ENCODE measurements around the gene CDYL2. TPM values are rescaled to one million over a fixed set of nuclear protein-coding genes. Genes with fewer than 3 reads are reported as not detected.

Gene CDYL2
- total and polyA plus RNA-seq, 2 donors = 2.9 to 12.2 TPM

DNA sequence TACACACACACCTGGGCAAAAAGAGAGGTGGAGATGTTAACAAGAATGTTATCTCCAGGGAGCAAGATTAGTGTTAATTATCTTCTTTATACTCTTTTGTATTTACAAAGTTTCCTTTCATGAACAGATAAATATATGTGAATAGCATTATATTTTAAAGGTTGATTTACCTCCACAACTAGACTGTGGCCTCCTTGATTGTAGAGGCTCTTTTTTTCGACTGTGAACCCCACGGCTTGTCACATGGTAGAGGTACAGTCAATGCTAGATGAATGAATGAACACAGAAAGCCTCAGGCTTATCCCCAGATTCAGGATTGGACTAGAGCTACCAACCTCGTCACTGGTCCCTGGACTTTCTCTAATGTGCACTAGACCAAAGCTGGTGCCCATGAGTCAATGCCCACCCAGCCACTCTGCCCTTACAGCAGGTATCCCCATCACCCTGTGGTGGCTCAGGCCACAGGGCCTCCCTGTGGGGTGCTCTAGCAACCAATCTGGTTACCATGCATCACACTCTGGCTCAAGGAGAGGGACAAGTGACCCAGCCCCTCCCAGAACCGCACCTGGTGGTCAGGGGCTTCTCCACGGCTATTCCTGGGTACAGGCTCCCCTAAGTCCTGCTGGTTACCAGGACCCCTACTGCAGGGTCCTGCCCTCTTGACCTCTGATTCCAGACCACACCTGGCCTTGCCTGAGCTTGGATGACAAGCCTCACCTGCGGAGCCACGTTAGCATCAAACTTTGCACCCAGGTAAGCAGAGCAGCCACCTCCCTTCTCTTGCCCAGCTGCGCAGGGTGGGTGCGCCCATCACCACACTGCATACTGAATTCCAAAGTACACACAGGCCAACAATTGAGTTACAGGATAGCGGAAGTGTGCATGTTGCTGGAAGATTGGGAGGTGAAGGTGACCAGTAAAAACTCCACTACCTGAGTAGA, 101.0 kb downstream of the CDYL2 start:
- no peak overlapping the region for H3K27ac ChIP-seq (ENCODE audit: low read depth)
- H3K4me1 ChIP-seq (ENCODE audit: insufficient read depth) = no peaks in the 10 kb centered on the region
- DNase-seq (ENCODE audit: extremely low spot score) = no peak
- no peak overlapping the region for H3K4me3 ChIP-seq (ENCODE audit: low read depth, low read length)
- H3K36me3 ChIP-seq (ENCODE audit: insufficient read depth) = no peaks in the 10 kb centered on the region
- 91% methylated on average over 10 of the region's 10 CpGs for WGBS

DNA sequence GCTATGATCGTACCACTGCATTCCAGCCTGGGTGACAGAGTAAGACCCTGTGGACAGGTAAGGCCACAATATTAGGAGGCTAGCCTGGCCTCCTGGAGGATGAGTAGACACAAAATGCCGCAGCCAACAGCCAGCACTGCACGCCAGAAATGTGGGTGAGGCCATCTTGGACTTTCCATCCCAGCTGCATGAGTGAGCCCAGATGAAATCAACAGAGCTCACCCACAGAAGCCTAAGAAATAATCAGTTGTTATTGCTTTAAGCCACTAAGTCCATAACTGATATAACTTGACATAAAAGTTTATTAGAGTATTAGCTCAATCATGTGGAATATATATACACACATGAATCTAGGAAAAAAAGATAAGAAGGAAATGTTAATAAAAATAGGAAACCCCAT, 101.7 kb downstream of the CDYL2 start:
- no peak for DNase-seq (ENCODE audit: extremely low spot score)
- no peaks in the 10 kb centered on the region for H3K4me1 ChIP-seq (ENCODE audit: insufficient read depth)
- 75% methylated on average over 3 of the region's 3 CpGs for WGBS
- H3K4me3 ChIP-seq (ENCODE audit: low read depth, low read length) = no peak overlapping the region
- no peak overlapping the region for H3K27ac ChIP-seq (ENCODE audit: low read depth)
- H3K36me3 ChIP-seq (ENCODE audit: insufficient read depth) = no peaks in the 10 kb centered on the region

DNA sequence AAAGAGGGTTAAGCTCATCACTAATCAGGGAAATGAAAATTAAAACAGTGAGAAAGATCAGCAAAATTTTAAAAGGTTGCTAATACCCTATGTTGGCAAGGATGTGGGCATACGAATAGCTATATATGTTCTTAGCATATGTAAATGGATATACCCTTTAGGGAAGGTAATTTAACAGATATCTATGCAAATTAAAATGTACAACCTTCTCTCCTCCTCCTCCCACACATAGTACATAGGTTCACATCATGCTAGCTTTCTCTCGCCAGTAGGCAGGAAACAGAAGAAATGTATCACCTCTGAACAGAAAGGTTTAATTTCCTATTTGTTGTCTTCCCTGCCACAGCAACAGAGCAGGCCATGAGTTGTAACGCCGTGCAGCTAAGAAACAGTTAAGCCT, 103.8 kb downstream of the CDYL2 start:
- DNase-seq (ENCODE audit: extremely low spot score) = no peak
- Histone ChIP-seq H3K27ac (ENCODE audit: low read depth) (no peak overlapping the region), H3K4me3 (ENCODE audit: low read depth, low read length) (no peak overlapping the region), H3K4me1 (ENCODE audit: insufficient read depth) (no peaks in the 10 kb centered on the region), H3K36me3 (ENCODE audit: insufficient read depth) (no peaks in the 10 kb centered on the region)
- 79% methylated on average over 4 of the region's 4 CpGs for WGBS

DNA sequence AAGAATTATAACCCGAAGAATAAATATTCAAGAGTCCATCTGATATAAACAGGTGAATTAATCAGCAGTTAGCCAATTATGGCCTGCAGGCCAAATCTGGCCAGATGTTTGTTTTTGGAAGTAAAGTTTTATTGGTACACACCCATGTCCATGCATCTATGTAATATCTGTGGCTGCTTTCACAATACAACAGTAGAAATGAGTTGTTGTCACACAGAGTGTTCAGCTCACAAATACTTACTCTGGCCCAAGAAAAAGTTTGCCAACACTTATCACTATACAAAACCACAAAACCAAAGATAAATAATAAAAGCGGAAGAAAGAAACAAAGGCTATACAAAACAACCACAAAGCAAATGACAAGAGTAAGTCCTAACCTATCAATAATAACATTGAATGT, 109.4 kb downstream of the CDYL2 start:
- H3K36me3 ChIP-seq (ENCODE audit: insufficient read depth) = no peaks in the 10 kb centered on the region
- H3K27ac ChIP-seq (ENCODE audit: low read depth) = no peak overlapping the region
- no peak overlapping the region for H3K4me3 ChIP-seq (ENCODE audit: low read depth, low read length)
- no peaks in the 10 kb centered on the region for H3K4me1 ChIP-seq (ENCODE audit: insufficient read depth)
- DNase-seq (ENCODE audit: extremely low spot score) = no peak
- WGBS = 95% methylated on average over 2 of the region's 2 CpGs

DNA sequence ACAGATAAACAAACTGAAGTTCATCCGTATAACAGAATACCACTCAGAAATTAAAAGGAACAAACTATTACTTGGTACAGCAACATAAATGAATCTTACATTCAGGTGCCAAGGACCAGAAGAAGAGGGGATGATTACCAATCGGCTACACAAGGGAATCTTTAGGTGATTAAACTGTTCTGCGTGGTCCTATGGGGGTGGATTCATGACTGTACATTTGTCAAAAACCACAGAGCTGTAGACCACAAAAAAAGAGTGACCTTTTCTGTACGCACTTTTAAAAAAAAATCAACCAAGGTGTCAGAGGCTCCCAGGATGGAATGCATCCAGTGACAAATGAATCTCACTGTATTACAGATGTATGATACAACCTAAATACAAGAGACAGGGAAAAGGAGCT, 110.8 kb downstream of the CDYL2 start:
- WGBS = 78% methylated on average over 4 of the region's 4 CpGs
- no peak for DNase-seq (ENCODE audit: extremely low spot score)
- H3K4me3 ChIP-seq (ENCODE audit: low read depth, low read length) = no peak overlapping the region
- H3K27ac ChIP-seq (ENCODE audit: low read depth) = no peak overlapping the region
- no peaks in the 10 kb centered on the region for H3K36me3 ChIP-seq (ENCODE audit: insufficient read depth)
- H3K4me1 ChIP-seq (ENCODE audit: insufficient read depth) = no peaks in the 10 kb centered on the region

DNA sequence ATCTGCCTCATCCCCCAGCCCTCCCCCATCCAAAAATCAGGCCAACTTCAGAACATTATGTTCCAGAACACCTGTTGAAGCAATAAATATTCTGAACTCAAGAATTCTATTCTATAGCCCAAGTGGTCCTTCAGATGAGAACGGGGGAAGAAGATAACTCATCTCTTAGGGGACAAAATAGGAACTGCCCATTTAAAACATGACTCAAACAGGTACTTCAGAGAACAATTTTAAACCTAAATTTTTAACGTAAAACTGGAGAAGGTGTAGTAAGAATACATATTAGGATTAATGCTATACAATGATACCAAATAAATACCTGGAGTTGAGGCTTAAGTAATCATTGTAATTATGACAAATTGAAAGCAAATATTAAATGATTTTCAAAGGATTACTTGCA, 112.1 kb downstream of the CDYL2 start:
- Histone ChIP-seq H3K27ac (ENCODE audit: low read depth) (no peak overlapping the region), H3K4me3 (ENCODE audit: low read depth, low read length) (no peak overlapping the region), H3K36me3 (ENCODE audit: insufficient read depth) (no peaks in the 10 kb centered on the region), H3K4me1 (ENCODE audit: insufficient read depth) (no peaks in the 10 kb centered on the region)
- no peak for DNase-seq (ENCODE audit: extremely low spot score)
- WGBS = 88% methylated on average over 2 of the region's 2 CpGs

DNA sequence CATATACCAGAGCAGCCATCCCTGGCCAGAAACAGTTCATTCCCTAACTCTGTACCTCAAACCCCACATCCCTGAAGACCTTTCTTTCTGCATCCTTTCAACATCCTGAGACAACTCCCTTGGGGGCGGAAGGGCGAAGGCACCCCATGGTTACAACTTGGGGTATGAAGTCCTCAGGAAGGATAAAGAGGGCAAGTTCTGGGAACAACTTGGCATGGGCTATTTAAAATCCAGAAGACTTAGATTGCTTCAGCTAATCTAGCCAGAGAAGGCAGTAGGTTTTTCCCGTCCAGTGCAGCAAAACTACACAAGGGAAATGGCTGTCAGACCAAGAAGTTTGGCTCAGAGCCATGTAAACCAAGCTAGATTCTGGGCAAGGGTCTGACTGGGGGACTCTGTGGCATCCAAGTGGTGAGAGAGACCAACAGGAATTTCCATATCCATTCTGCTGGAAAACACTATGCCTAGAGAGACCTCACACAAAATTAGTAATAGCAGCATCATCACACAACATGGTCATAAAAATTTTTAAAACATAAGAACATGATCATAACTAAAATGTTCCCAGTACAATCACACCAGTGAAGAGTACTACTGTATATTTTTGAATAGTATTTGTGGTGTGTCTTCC, 113.2 kb downstream of the CDYL2 start:
- Histone ChIP-seq H3K4me1 (ENCODE audit: insufficient read depth) (no peaks in the 10 kb centered on the region), H3K4me3 (ENCODE audit: low read depth, low read length) (no peak overlapping the region), H3K27ac (ENCODE audit: low read depth) (no peak overlapping the region), H3K36me3 (ENCODE audit: insufficient read depth) (no peaks in the 10 kb centered on the region)
- WGBS = 83% methylated on average over 3 of the region's 3 CpGs
- no peak for DNase-seq (ENCODE audit: extremely low spot score)

DNA sequence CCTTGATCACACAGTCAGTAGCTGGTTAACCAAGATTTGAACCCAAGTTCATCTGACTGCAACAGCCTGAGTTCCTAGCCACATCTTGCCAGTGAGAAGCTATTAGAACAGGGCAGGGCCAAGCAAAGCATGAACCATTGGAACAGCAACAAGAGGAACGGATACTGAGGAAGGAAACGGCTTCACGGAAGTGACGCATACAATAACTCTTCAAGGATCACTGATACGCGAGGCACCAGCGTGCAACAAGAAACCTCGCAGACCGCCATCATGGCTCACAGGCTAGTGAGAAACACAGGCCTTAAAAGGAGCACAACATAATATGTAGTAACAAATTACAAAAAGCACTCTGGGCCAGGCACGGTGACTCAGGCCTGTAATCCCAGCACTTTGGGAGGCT, 114.9 kb downstream of the CDYL2 start:
- no peak overlapping the region for H3K27ac ChIP-seq (ENCODE audit: low read depth)
- no peak overlapping the region for H3K4me3 ChIP-seq (ENCODE audit: low read depth, low read length)
- no peak for DNase-seq (ENCODE audit: extremely low spot score)
- H3K4me1 ChIP-seq (ENCODE audit: insufficient read depth) = no peaks in the 10 kb centered on the region
- H3K36me3 ChIP-seq (ENCODE audit: insufficient read depth) = no peaks in the 10 kb centered on the region
- WGBS = 78% methylated on average over 10 of the region's 10 CpGs

DNA sequence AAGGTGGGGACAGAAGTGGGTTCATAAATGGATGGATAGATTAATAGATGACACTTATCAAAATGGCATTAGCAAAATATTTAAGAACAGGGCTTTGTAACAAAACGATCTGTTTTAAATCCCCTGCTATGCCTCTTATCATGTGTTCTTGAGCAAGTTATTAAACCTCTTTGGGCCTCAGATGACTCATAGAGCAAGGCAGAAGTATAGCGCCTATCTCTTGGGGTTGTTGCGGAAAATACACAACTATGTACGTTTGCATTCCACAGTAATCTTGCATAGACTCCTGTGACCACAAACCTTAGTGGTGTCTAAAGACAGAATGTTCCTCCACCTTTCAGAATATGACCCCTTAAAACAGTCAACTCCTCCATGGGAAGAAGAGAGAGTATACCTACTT, 116.8 kb downstream of the CDYL2 start:
- H3K36me3 ChIP-seq (ENCODE audit: insufficient read depth) = no peaks in the 10 kb centered on the region
- H3K27ac ChIP-seq (ENCODE audit: low read depth) = no peak overlapping the region
- no peak for DNase-seq (ENCODE audit: extremely low spot score)
- H3K4me1 ChIP-seq (ENCODE audit: insufficient read depth) = no peaks in the 10 kb centered on the region
- 75% methylated on average over 4 of the region's 4 CpGs for WGBS
- H3K4me3 ChIP-seq (ENCODE audit: low read depth, low read length) = no peak overlapping the region

DNA sequence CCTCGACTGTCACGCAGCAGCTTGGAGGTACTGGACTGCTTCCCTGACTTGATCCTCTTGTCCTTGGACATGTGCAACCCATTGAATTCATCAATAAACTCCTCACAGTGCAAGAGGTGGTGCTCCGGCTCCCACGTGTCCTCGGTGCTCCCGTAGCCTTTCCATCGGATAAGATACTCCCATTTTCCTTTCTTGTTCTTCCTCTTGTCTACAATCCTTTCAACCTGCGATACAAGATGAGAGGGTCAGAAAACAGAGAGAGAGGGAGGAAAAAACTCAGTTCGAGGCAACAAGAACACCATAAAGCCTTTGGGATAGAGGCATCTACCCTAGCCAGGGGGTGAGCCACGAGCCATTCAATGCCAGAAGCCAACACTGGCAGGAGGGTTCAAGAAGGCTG, 119.5 kb downstream of the CDYL2 start:
- H3K4me1 ChIP-seq (ENCODE audit: insufficient read depth) = no peaks in the 10 kb centered on the region
- H3K27ac ChIP-seq (ENCODE audit: low read depth) = no peak overlapping the region
- 89% methylated on average over 10 of the region's 10 CpGs for WGBS
- H3K36me3 ChIP-seq (ENCODE audit: insufficient read depth) = no peaks in the 10 kb centered on the region
- no peak overlapping the region for H3K4me3 ChIP-seq (ENCODE audit: low read depth, low read length)
- DNase-seq (ENCODE audit: extremely low spot score) = no peak

DNA sequence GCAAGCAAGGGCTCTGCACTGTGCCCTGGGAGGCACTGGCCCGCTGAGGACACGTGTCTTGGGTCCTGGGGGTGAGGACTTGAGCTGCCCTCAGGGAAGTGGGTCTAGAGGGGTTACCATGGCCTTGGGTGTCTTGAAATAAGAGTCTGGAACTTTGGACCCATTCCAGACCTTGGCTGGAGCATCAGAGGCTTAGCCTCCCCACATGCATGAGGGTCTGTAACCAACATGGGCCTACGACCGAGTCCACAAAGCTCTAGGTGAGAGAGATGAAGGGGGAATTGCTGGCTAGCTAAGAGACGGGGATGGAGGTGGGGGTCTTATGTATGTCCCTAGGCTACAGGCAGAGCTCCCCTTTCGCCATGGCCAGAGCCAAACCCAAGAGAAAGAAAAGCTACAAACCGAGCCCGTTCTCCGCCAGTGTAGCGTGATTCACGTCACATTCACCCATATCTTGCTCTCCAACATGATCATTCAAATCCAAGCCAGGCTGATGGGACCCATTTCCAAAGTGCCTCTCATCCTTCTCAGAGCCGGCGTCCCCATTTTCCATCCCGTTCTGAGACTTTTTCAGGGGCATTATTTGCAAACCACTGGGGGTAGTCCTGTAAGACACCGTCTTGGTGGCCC, 120.1 kb downstream of the CDYL2 start:
- DNase-seq (ENCODE audit: extremely low spot score) = no peak
- Histone ChIP-seq H3K4me1 (ENCODE audit: insufficient read depth) (no peaks in the 10 kb centered on the region), H3K36me3 (ENCODE audit: insufficient read depth) (no peaks in the 10 kb centered on the region), H3K27ac (ENCODE audit: low read depth) (no peak overlapping the region), H3K4me3 (ENCODE audit: low read depth, low read length) (no peak overlapping the region)
- WGBS = 97% methylated on average over 15 of the region's 15 CpGs

DNA sequence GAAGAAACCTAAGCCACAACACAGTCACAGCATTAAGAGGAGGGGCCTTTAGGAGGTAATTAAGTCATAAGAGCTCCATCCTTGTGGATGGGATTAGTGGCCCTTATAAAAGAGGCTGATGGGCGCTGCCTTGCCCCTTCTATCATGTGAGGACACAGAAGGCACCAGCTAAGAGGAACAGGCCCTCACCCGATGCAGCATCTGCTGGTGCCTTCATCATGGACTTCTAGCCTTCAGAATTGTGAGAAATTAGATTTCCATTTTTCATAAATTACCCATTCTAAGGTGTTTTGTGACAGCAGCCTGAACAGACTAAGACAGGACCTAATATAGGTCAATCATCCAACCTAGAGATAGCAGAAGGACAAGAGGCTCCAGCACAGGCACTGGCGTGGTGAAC, 120.8 kb downstream of the CDYL2 start:
- WGBS = 94% methylated on average over 3 of the region's 3 CpGs
- Histone ChIP-seq H3K27ac (ENCODE audit: low read depth) (no peak overlapping the region), H3K36me3 (ENCODE audit: insufficient read depth) (no peaks in the 10 kb centered on the region), H3K4me1 (ENCODE audit: insufficient read depth) (no peaks in the 10 kb centered on the region), H3K4me3 (ENCODE audit: low read depth, low read length) (no peak overlapping the region)
- no peak for DNase-seq (ENCODE audit: extremely low spot score)

DNA sequence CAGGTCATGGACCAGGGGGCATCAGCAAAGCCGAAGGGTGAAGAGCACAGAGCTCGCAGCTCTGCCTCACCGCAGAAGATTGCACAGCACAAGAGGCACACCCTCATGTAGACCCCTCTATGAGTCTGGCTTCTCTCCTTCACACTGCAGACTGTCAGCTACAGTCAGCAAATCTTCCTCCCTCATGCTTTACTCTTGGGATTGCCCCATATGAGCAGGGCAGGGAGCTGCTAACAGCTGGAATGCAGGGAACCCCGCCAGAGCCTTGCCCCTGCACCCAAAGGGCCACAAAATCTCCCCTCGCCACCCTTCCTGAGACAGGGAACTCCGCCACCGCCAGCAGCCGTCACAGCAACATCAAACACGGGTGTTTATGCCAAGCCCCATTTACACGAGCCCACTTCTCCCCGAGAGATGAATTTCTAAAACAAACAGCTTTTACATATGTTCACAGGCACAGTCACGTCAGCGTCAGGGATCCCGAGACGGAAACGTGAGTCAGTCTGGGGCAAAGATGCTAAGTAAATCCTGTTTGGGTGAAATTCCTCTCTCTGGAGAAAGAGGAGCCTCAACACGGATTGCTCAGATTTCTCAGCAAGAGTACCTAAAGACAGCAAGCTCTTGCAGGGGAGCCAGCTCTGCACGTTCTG, 121.9 kb downstream of the CDYL2 start:
- H3K27ac ChIP-seq (ENCODE audit: low read depth) = no peak overlapping the region
- H3K4me3 ChIP-seq (ENCODE audit: low read depth, low read length) = no peak overlapping the region
- DNase-seq (ENCODE audit: extremely low spot score) = no peak
- H3K4me1 ChIP-seq (ENCODE audit: insufficient read depth) = no peaks in the 10 kb centered on the region
- H3K36me3 ChIP-seq (ENCODE audit: insufficient read depth) = no peaks in the 10 kb centered on the region
- 50% methylated on average over 18 of the region's 18 CpGs for WGBS

Measured in urinary bladder (tissue), 4 donors.